Neural progenitor cell (in vitro differentiated cells): ENCODE data around the gene EFNA2. TPM values are rescaled to one million over a fixed set of nuclear protein-coding genes. Genes with fewer than 3 reads are reported as not detected.
"Not testable (repeated sequence)": the region's sequence is repeated elsewhere in the genome, so short reads cannot be mapped to it uniquely, and the experiment has no call there.

Source experiments
- DNase-seq: peaks from one replicate; pipeline ENCODE4 v3.0.0-alpha.2; 2016; ENCODE audit warnings: low spot score
- H2AFZ ChIP-seq: fragments of 200-600 bp; sonication (generic); replicated peaks from 2 replicates; pipeline ENCODE4 v1.6.1; 2016; ENCODE audit warnings: antibody characterized with exemption
- H3F3A ChIP-seq: fragments of 200-600 bp; sonication (generic); 2 replicates; pipeline ENCODE4 v1.6.1; 2016; ENCODE audit warnings: antibody characterized with exemption, low read depth
- H3K27ac ChIP-seq: fragments of 200-600 bp; sonication (generic); 2 replicates; pipeline ENCODE4 v1.5.1; 2016; ENCODE audit warnings: mild to moderate bottlenecking
- H3K27me3 ChIP-seq: fragments of 200-600 bp; sonication (generic); 2 replicates; pipeline ENCODE4 v1.6.1; 2016; ENCODE audit warnings: mild to moderate bottlenecking, moderate library complexity
- H3K36me3 ChIP-seq: fragments of 200-600 bp; sonication (generic); 2 replicates; pipeline ENCODE4 v1.5.1; 2016
- H3K4me1 ChIP-seq: fragments of 200-600 bp; sonication (generic); 2 replicates; pipeline ENCODE4 v1.6.1; 2016; ENCODE audit warnings: mixed run types
- H3K4me2 ChIP-seq: fragments of 200-600 bp; sonication (generic); 2 replicates; pipeline ENCODE4 v1.6.1; 2016
- H3K4me3 ChIP-seq: fragments of 200-600 bp; sonication (generic); 2 replicates; pipeline ENCODE4 v1.5.1; 2016
- H3K79me2 ChIP-seq: fragments of 200-600 bp; sonication (generic); 2 replicates; pipeline ENCODE4 v1.6.1; 2016; ENCODE audit warnings: low read depth
- H3K9ac ChIP-seq: fragments of 200-600 bp; sonication (generic); 2 replicates; pipeline ENCODE4 v1.6.1; 2016
- H3K9me3 ChIP-seq: fragments of 200-600 bp; sonication (generic); 2 replicates; pipeline ENCODE4 v1.5.1; 2016; ENCODE audit warnings: low read depth
- H4K20me1 ChIP-seq: fragments of 200-600 bp; sonication (generic); 2 replicates; pipeline ENCODE4 v1.6.1; 2016; ENCODE audit warnings: low read depth
- H3K27ac Mint-ChIP-seq: 3 replicates; pipeline ENCODE4 v1.8.0; 2021; ENCODE audit warnings: mixed read lengths
- H3K27me3 Mint-ChIP-seq: 2 replicates; pipeline ENCODE4 v1.8.0; 2022; ENCODE audit warnings: low read depth, mild to moderate bottlenecking, inconsistent platforms, moderate library complexity, mixed read lengths; ENCODE audit not compliant: insufficient read depth
- H3K36me3 Mint-ChIP-seq: 3 replicates; pipeline ENCODE4 v1.8.0; 2021; ENCODE audit warnings: mixed read lengths
- H3K4me1 Mint-ChIP-seq: 3 replicates; pipeline ENCODE4 v1.8.0; 2021; ENCODE audit warnings: mixed read lengths
- H3K4me3 Mint-ChIP-seq: 3 replicates; pipeline ENCODE4 v1.8.0; 2021; ENCODE audit warnings: mild to moderate bottlenecking, moderate library complexity, mixed read lengths
- H3K9me3 Mint-ChIP-seq: 3 replicates; pipeline ENCODE4 v1.8.0; 2020; ENCODE audit warnings: mixed read lengths
- EZH2 ChIP-seq: fragments of 200-600 bp; sonication (generic); IDR thresholded peaks from 2 replicates; pipeline ENCODE4 v1.6.1; 2017; ENCODE audit warnings: antibody characterized with exemption, mild to moderate bottlenecking, moderate library complexity
- EZH2phosphoT487 ChIP-seq: fragments of 200-600 bp; sonication (generic); IDR thresholded peaks from 2 replicates; pipeline ENCODE4 v1.6.1; 2017; ENCODE audit warnings: antibody characterized with exemption
- total RNA-seq: library from RNA; depleted of rRNA; stranded (reverse); fragments of >200 nt; gene quantifications from 2 replicates; pipeline ENCODE4 v1.2.3, GENCODE V29; 2015; ENCODE audit warnings: low replicate concordance
- TF ChIP-seq, protein P1 (sequence below): fragments of 200-600 bp; sonication (generic); IDR thresholded peaks from 2 replicates; pipeline ENCODE4 v1.5.1; 2017; ENCODE audit warnings: antibody characterized with exemption, mild to moderate bottlenecking

EFNA2 gene
- total RNA-seq, 1 donor from 2014 or later = 13.2 TPM

DNA sequence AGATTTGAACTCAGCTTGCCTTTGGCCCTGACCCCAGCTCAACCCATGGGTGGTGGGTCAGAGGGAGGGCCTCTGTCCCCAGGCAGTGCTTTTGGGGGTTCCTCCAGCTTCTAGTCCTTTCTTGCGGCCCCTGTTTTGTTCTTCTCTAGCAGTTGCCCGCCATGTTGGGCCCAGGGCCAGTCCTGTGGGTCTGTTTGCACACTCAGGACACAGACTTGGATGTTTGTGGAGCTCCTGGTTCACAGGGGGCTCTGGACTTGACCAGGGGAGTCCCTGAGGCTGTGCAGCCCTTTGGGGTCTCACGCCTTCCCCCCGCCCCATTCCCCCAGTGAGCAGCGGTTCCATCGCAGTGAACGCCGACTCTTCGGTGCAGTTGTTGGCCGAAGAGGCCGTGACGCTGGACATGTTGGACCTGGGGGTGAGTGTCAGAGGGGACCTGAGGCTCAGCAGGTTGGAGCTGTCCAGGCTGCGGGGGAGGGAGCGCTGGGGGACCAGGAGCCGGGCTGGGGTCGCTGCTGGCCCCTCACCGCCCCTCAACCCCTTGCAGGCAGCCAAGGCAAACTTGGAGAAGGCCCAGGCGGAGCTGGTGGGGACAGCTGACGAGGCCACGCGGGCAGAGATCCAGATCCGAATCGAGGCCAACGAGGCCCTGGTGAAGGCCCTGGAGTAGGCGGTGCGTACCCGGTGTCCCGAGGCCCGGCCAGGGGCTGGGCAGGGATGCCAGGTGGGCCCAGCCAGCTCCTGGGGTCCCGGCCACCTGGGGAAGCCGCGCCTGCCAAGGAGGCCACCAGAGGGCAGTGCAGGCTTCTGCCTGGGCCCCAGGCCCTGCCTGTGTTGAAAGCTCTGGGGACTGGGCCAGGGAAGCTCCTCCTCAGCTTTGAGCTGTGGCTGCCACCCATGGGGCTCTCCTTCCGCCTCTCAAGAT is 41.6 kb upstream of the EFNA2 start:
- Mint-ChIP-seq H3K27me3 (peaks cover 7% of the 10 kb centered on the region), H3K9me3 (no peaks in the 10 kb centered on the region), H3K27ac (no peak overlapping the region), H3K36me3 (no peaks in the 10 kb centered on the region), H3K4me3 (peak overlapping the region; percentile 89), H3K4me1 (peaks cover 32% of the 10 kb centered on the region)
- Histone ChIP-seq H3K27ac (no peak overlapping the region), H3K79me2 (peaks cover 8% of the 10 kb centered on the region), H3F3A (peaks cover 50% of the 10 kb centered on the region), H3K9ac (no peak overlapping the region), H3K4me1 (peaks cover 13% of the 10 kb centered on the region), H3K4me3 (no peak overlapping the region), H2AFZ (no peak overlapping the region), H3K9me3 (no peaks in the 10 kb centered on the region), H3K36me3 (no peaks in the 10 kb centered on the region), H3K27me3 (peaks cover 7% of the 10 kb centered on the region), H4K20me1 (peaks cover 39% of the 10 kb centered on the region), H3K4me2 (no peak overlapping the region)
- TF ChIP-seq EZH2 = no peak
- TF ChIP-seq, protein P1, sequence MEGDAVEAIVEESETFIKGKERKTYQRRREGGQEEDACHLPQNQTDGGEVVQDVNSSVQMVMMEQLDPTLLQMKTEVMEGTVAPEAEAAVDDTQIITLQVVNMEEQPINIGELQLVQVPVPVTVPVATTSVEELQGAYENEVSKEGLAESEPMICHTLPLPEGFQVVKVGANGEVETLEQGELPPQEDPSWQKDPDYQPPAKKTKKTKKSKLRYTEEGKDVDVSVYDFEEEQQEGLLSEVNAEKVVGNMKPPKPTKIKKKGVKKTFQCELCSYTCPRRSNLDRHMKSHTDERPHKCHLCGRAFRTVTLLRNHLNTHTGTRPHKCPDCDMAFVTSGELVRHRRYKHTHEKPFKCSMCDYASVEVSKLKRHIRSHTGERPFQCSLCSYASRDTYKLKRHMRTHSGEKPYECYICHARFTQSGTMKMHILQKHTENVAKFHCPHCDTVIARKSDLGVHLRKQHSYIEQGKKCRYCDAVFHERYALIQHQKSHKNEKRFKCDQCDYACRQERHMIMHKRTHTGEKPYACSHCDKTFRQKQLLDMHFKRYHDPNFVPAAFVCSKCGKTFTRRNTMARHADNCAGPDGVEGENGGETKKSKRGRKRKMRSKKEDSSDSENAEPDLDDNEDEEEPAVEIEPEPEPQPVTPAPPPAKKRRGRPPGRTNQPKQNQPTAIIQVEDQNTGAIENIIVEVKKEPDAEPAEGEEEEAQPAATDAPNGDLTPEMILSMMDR = peak; percentile 87
- peak; percentile 89 for DNase-seq

DNA sequence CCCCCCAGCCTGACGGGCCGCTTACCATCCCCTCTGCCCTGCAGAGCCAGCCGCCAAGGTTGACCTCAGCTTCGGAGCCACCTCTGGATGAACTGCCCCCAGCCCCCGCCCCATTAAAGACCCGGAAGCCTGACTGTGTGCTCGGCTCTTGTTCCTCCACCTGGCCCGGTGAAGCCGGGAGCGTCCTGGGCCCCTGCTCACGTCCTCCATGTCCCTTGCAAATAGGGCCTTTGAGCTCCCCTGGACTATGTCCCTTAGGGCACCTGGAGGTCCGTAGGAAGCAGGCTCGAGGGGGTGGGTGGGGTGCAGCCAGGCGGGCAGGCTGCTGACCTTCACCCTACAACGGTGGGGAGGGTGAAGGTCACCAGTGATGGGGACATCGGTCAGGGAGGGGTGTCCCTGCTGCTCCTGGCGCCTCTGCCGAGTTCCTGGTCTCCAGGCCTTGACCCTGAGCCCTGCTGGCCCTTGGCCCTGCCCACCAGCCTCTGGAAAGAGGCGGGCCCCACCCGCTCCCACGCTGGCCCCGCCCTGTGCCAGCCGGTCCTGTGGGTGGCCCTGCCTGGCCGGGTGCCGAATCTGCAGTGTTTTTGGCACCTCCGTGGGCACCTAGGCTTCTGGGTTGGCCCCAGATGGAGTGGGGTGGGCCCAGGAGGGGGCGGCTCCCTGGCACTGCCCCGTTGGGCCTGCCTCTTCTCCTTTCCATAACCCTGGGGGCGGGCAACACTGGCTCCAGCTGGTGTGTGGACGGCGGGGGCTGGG is 40.8 kb upstream of the EFNA2 start:
- Histone ChIP-seq H3K27ac (no peak overlapping the region), H3K79me2 (peaks cover 10% of the 10 kb centered on the region), H3K4me3 (no peak overlapping the region), H3K9me3 (no peaks in the 10 kb centered on the region), H4K20me1 (peaks cover 39% of the 10 kb centered on the region), H3K9ac (no peak overlapping the region), H2AFZ (no peak overlapping the region), H3F3A (peaks cover 42% of the 10 kb centered on the region), H3K4me2 (no peak overlapping the region), H3K27me3 (peaks cover 7% of the 10 kb centered on the region), H3K36me3 (no peaks in the 10 kb centered on the region), H3K4me1 (peaks cover 10% of the 10 kb centered on the region)
- peaks cover 26% of the 10 kb centered on the region for H3K4me1 Mint-ChIP-seq
- no peak for DNase-seq
- no peaks in the 10 kb centered on the region for H3K36me3 Mint-ChIP-seq
- peak overlapping the region; percentile 76 for H3K4me3 Mint-ChIP-seq
- H3K27me3 Mint-ChIP-seq = peaks cover 5% of the 10 kb centered on the region
- TF ChIP-seq EZH2phosphoT487 (no peak), EZH2 (no peak)
- TF ChIP-seq, protein P1 = no peak
- H3K9me3 Mint-ChIP-seq = no peaks in the 10 kb centered on the region
- H3K27ac Mint-ChIP-seq = no peak overlapping the region

DNA sequence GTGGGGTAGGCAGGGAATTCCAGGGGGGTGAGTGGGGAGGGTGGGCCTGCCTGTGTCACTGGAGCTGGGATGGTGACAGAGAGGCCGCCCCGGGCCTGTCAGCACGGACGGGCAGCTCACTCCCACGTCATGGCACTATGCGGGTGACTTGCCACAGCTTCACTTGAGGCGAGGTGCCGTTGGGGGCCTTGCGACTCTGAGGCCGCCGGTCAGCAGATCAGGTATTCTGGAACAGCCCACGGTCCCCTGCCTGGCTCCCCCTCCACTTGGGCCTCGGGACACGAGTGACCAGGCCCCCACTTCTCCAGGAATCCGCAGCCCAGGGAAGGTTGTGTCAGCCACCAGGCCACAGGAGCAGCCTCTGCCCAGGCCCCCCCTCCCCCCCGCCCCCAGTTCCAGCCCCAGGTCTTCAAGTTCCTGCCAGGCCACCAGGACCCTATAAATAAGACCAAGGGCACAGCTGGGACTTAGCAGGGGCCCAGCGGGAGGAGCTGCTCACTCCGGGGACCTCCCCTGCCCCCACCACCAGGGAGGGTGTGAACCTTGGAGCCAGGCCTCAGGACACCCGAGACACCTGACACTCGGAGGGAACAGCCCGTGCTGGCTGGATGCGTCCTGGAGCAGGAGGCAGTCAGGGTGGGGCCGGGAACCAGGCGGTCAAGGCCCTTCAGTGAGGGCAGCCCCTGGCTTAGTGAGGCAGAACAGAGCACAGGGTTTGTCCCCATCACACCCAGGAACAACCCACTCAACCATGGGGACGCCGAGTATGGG is 40.0 kb upstream of the EFNA2 start:
- Mint-ChIP-seq H3K36me3 (no peaks in the 10 kb centered on the region), H3K4me1 (peaks cover 23% of the 10 kb centered on the region), H3K27ac (no peak overlapping the region), H3K9me3 (no peaks in the 10 kb centered on the region), H3K27me3 (peaks cover 5% of the 10 kb centered on the region), H3K4me3 (no peak overlapping the region)
- no peak for TF ChIP-seq EZH2
- TF ChIP-seq, protein P1 = no peak
- TF ChIP-seq EZH2phosphoT487 = no peak
- Histone ChIP-seq H3K9me3 (no peaks in the 10 kb centered on the region), H3F3A (peaks cover 42% of the 10 kb centered on the region), H3K9ac (no peak overlapping the region), H3K36me3 (no peaks in the 10 kb centered on the region), H4K20me1 (peaks cover 39% of the 10 kb centered on the region), H3K4me2 (no peak overlapping the region), H3K27me3 (peaks cover 4% of the 10 kb centered on the region), H3K79me2 (peaks cover 18% of the 10 kb centered on the region), H2AFZ (no peak overlapping the region), H3K4me1 (peaks cover 8% of the 10 kb centered on the region), H3K4me3 (no peak overlapping the region), H3K27ac (no peak overlapping the region)
- DNase-seq = no peak

DNA sequence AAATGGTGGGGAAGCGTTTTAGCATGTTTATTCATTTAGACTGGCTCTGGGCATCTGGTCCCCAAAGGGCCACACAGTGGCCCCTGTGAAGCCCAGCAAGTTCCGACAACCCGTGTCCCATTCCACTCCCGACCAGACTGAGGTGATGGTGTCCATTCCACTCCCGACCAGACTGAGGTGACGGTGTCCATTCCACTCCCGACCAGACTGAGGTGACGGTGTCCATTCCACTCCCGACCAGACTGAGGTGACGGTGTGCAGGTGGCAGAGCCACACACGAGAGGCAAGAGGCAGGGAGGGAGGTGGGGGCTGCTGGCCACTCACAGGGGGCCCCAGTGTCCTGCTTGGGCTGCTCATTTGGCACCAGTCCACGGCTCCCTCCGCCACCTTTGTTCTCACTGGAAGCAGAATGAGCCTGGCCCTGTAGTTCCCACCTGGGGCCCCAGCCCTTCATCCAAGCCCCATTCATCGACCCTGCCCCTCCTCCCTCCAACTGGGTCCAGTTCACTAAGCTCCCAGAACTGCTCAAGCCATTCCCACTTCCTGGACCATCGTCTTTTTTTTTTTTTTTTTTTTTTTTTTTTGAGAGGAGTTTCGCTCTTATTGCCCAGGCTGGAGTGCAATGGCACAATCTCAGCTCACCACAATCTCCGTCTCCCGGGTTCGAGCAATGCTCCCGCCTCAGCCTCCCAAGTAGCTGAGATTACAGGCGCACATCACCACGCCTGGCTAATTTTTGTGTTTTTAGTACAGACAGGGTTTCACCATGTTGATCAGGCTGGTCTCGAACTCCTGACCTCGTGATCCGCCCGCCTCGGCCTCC is 39.2 kb upstream of the EFNA2 start:
- peak overlapping the region; percentile 64 for H3K4me3 Mint-ChIP-seq
- not testable (repeated sequence) for H3K36me3 ChIP-seq, H3K27ac Mint-ChIP-seq, H2AFZ ChIP-seq, H3K27ac ChIP-seq, H3K9ac ChIP-seq, H3K9me3 Mint-ChIP-seq, H3K9me3 ChIP-seq, H3K4me3 ChIP-seq, H3K27me3 ChIP-seq, H3K4me1 ChIP-seq, H3K27me3 Mint-ChIP-seq, H3K36me3 Mint-ChIP-seq, H3K4me2 ChIP-seq
- H3F3A ChIP-seq = peaks cover 38% of the 10 kb centered on the region
- peaks cover 26% of the 10 kb centered on the region for H3K79me2 ChIP-seq
- H3K4me1 Mint-ChIP-seq = peaks cover 15% of the 10 kb centered on the region
- DNase-seq = peak; percentile 42
- H4K20me1 ChIP-seq = peaks cover 46% of the 10 kb centered on the region
